Activated CD8-positive, alpha-beta memory T cell treated with anti-CD3 and anti-CD28 coated beads, Interleukin-2, amount 50 U/mL, for 48 hours (primary cell): ENCODE data around the gene PRIMA1.

Experiments used
- DNase-seq: peaks from one replicate; pipeline ENCODE4 v3.0.0-alpha.2; 2020

The PRIMA1 gene

GRCh38 chr14:93728651-93729016 lies 59.7 kb downstream of the PRIMA1 start:
- DNase-seq, result no peak

- DNase-seq, result no peak
Measured at GRCh38 chr14:93727917-93728650, 60.2 kb downstream of the PRIMA1 start.

GRCh38 chr14:93727039-93727740 lies 61.1 kb downstream of the PRIMA1 start:
- no peak for DNase-seq

- no peak for DNase-seq
Measured at GRCh38 chr14:93725993-93726392, 62.3 kb downstream of the PRIMA1 start.

- no peak for DNase-seq
Measured at GRCh38 chr14:93725002-93725582, 63.2 kb downstream of the PRIMA1 start.

- DNase-seq, result no peak
Measured at GRCh38 chr14:93723001-93723400, 65.3 kb downstream of the PRIMA1 start.

- peak; percentile 30 for DNase-seq
Measured at GRCh38 chr14:93720981-93721483, 67.3 kb downstream of the PRIMA1 start.

- peak; percentile 18 for DNase-seq
Measured at GRCh38 chr14:93720076-93720815, 68.0 kb downstream of the PRIMA1 start.

- peak; percentile 30 for DNase-seq
Measured at GRCh38 chr14:93719256-93719655, 69.0 kb downstream of the PRIMA1 start.

- no peak for DNase-seq
Measured at GRCh38 chr14:93717668-93718320, 70.5 kb downstream of the PRIMA1 start.

- no peak for DNase-seq
Measured at GRCh38 chr14:93716746-93717667, 71.3 kb downstream of the PRIMA1 start.

GRCh38 chr14:93716002-93716745 lies 72.1 kb downstream of the PRIMA1 start:
- DNase-seq, result no peak

- DNase-seq, result no peak
Measured at GRCh38 chr14:93715279-93715927, 72.9 kb downstream of the PRIMA1 start.

GRCh38 chr14:93714605-93715004 lies 73.7 kb downstream of the PRIMA1 start:
- no peak for DNase-seq

- no peak for DNase-seq
Measured at GRCh38 chr14:93713726-93714405, 74.4 kb downstream of the PRIMA1 start.

- peak; percentile 34 for DNase-seq
Measured at GRCh38 chr14:93712838-93713724, 75.2 kb downstream of the PRIMA1 start.

- no peak for DNase-seq
Measured at GRCh38 chr14:93712079-93712837, 76.0 kb downstream of the PRIMA1 start.

GRCh38 chr14:93709249-93709648 lies 79.0 kb downstream of the PRIMA1 start:
- no peak for DNase-seq
